HepG2 (cell line): Measurements from ENCODE around the gene PKD2L1. TPM values are rescaled to one million over a fixed set of nuclear protein-coding genes. Genes with fewer than 3 reads are reported as not detected.

Experiments
- ATAC-seq: fragments of 200-7000 bp; cut with Tn5 transposase; 3 replicates; pipeline ENCODE4 v1.9.1; 2020; ENCODE audit warnings: mild to moderate bottlenecking, moderate library complexity
- BruUV-seq: library from RNA; stranded (reverse); fragments of 400-500 nt; replicated peaks from 2 replicates; lab custom pipeline; 2021; lab: Mats Ljungman, UMichigan
- CTCF ChIA-PET: fragments of 300-600 bp; formaldehyde crosslinking; extraction: SDS; loops from one replicate; lab custom pipeline; 2021; ENCODE audit warnings: low total read pairs, inconsistent platforms, low intra/inter-chr PET ratio; lab: Yijun Ruan, JAX
- POLR2A ChIA-PET: fragments of 350-600 bp; sonication (Branson Sonifier 250); formaldehyde crosslinking; loops from one replicate; lab custom pipeline; 2020; ENCODE audit warnings: antibody characterized with exemption, inconsistent platforms; lab: Yijun Ruan, JAX
- DNase-seq: peaks from one replicate; pipeline ENCODE4 v3.0.0-alpha.2; 2015; ENCODE audit warnings: low spot score
- FAIRE-seq: peaks from 3 replicates; lab custom pipeline; 2011; peaks lifted over from hg19 to GRCh38; lab: Jason Lieb, UNC
- H2AFZ ChIP-seq: one replicate; pipeline ENCODE4 v1.6.1; 2011; ENCODE audit warnings: low read length, inconsistent platforms
- H3K27ac ChIP-seq: fragments of 300-600 bp; 3 replicates; pipeline ENCODE4 v1.8.0; 2011; ENCODE audit warnings: mixed run types, mild to moderate bottlenecking, mixed read lengths, low read length, inconsistent platforms; ENCODE audit not compliant: insufficient read depth; ENCODE audit errors: extremely low read length
- H3K27me3 ChIP-seq, 2 experiments: fragments of 200-600 bp in 1 of 2; 2 replicates in 1 of 2; 3 replicates in 1 of 2; pipeline versions ENCODE4 v1.6.0 to v1.8.0; 2011; ENCODE audit warnings: low read length in 2 of 2, mild to moderate bottlenecking in 2 of 2, moderate library complexity in 2 of 2, inconsistent platforms in 1 of 2; ENCODE audit not compliant: insufficient read depth in 2 of 2, control insufficient read depth in 1 of 2
- H3K36me3 ChIP-seq, 2 experiments: fragments of 200-600 bp in 1 of 2; replicated peaks in 1 of 2; 2 replicates in 1 of 2; 3 replicates in 1 of 2; pipeline versions ENCODE4 v1.5.1 to v1.8.0; 2011; ENCODE audit warnings: low read length in 2 of 2, inconsistent platforms in 1 of 2; ENCODE audit not compliant: insufficient read depth in 2 of 2, control insufficient read depth in 1 of 2
- H3K4me1 ChIP-seq: 2 replicates; pipeline ENCODE4 v1.5.1; 2012; ENCODE audit warnings: low read length, inconsistent platforms; ENCODE audit not compliant: insufficient read depth
- H3K4me2 ChIP-seq: 2 replicates; pipeline ENCODE4 v1.6.0; 2011; ENCODE audit warnings: low read depth, low read length, inconsistent platforms
- H3K4me3 ChIP-seq, 3 experiments: fragments of 200-600 bp in 1 of 3; sonication (generic), shearing (Covaris generic) in 1 of 3; replicated peaks in 1 of 3; 2 replicates each; pipeline ENCODE4 v1.5.1; 2011 to 2016; ENCODE audit warnings: low read length in 3 of 3, inconsistent platforms in 2 of 3, low read depth in 2 of 3, mild to moderate bottlenecking in 2 of 3, control low read depth in 1 of 3, mixed read lengths in 1 of 3; ENCODE audit not compliant: insufficient read depth in 1 of 3
- H3K79me2 ChIP-seq: one replicate; pipeline ENCODE4 v1.6.1; 2011; ENCODE audit warnings: low read length, inconsistent platforms; ENCODE audit not compliant: insufficient read depth
- H3K9ac ChIP-seq: 2 replicates; pipeline ENCODE4 v1.6.0; 2011; ENCODE audit warnings: mild to moderate bottlenecking, low read depth, low read length, inconsistent platforms; ENCODE audit not compliant: insufficient read depth
- H3K9me3 ChIP-seq: 2 replicates; pipeline ENCODE4 v1.5.1; 2012; ENCODE audit warnings: mild to moderate bottlenecking, low read length
- H4K20me1 ChIP-seq: 2 replicates; pipeline ENCODE4 v1.6.0; 2011; ENCODE audit warnings: inconsistent platforms, mild to moderate bottlenecking, low read length, moderate library complexity; ENCODE audit not compliant: insufficient read depth
- ELF3 ChIP-seq: IDR thresholded peaks from 2 replicates; pipeline ENCODE4 v1.6.1; 2016; ENCODE audit warnings: missing genetic modification reagents, missing compliant biosample characterization
- ERF ChIP-seq: IDR thresholded peaks from 2 replicates; pipeline ENCODE4 v1.6.1; 2018; ENCODE audit warnings: missing biosample characterization, missing genetic modification reagents
- ETV5 ChIP-seq: IDR thresholded peaks from 2 replicates; pipeline ENCODE4 v1.6.1; 2018; ENCODE audit warnings: missing biosample characterization, missing genetic modification reagents, inconsistent platforms, borderline replicate concordance
- GATAD2A ChIP-seq: IDR thresholded peaks from 2 replicates; pipeline ENCODE4 v1.6.1; 2016
- HNF4A ChIP-seq: sonication (generic); formaldehyde crosslinking; IDR thresholded peaks from 2 replicates; pipeline ENCODE4 v1.4.0; 2020; ENCODE audit warnings: missing genetic modification reagents
- MBNL3 ChIP-seq: fragments of 250-450 bp; sonication (Bioruptor Pico); conservative IDR thresholded peaks from 2 replicates; pipeline ENCODE4 v1.8.0; 2022; ENCODE audit warnings: mild to moderate bottlenecking, inconsistent platforms
- MTA1 ChIP-seq: sonication (generic); formaldehyde crosslinking; IDR thresholded peaks from 2 replicates; pipeline ENCODE4 v1.4.0; 2020; ENCODE audit warnings: missing genetic modification reagents, mild to moderate bottlenecking, borderline replicate concordance
- NCOA2 ChIP-seq: sonication (generic); formaldehyde crosslinking; IDR thresholded peaks from 2 replicates; pipeline ENCODE4 v1.8.0; 2022; ENCODE audit warnings: inconsistent platforms
- NR2F2 ChIP-seq: IDR thresholded peaks from 2 replicates; pipeline ENCODE4 v1.6.1; 2012; ENCODE audit warnings: low read depth, inconsistent platforms, borderline replicate concordance
- ONECUT2 ChIP-seq: sonication (generic); formaldehyde crosslinking; IDR thresholded peaks from 2 replicates; pipeline ENCODE4 v1.4.0; 2020; ENCODE audit warnings: missing genetic modification reagents
- RARG ChIP-seq: sonication (generic); formaldehyde crosslinking; IDR thresholded peaks from 2 replicates; pipeline ENCODE4 v1.4.0; 2020; ENCODE audit warnings: low read depth, mild to moderate bottlenecking, missing genetic modification reagents
- RBFOX2 ChIP-seq: fragments of 200-400 bp; formaldehyde crosslinking; IDR thresholded peaks from 2 replicates; pipeline ENCODE4 v1.6.1; 2017; ENCODE audit warnings: low read depth, mild to moderate bottlenecking, low read length
- SAP130 ChIP-seq: IDR thresholded peaks from 2 replicates; pipeline ENCODE4 v1.6.1; 2016; ENCODE audit warnings: low read depth
- SOX13 ChIP-seq, 3 experiments: fragments of 450-650 bp in 1 of 3; sonication (generic) in 1 of 3; formaldehyde crosslinking in 1 of 3; IDR thresholded peaks in 2 of 3; conservative IDR thresholded peaks in 1 of 3; 2 replicates each; pipeline versions ENCODE4 v1.5.0 to v1.6.1; 2016 to 2020; ENCODE audit warnings: antibody characterized with exemption in 1 of 3, mild to moderate bottlenecking in 1 of 3, missing compliant biosample characterization in 1 of 3, missing genetic modification reagents in 1 of 3, moderate library complexity in 1 of 3
- SOX5 ChIP-seq: IDR thresholded peaks from 2 replicates; pipeline ENCODE4 v1.6.1; 2016; ENCODE audit warnings: borderline replicate concordance
- SOX6 ChIP-seq, 2 experiments: fragments of 450-650 bp in 1 of 2; sonication (generic) in 1 of 2; formaldehyde crosslinking in 1 of 2; IDR thresholded peaks; 2 replicates each; pipeline versions ENCODE4 v1.4.0 to v1.6.1; 2017 to 2020; ENCODE audit warnings: antibody characterized with exemption in 1 of 2, mild to moderate bottlenecking in 1 of 2, missing genetic modification reagents in 1 of 2
- TEAD3 ChIP-seq: optimal IDR thresholded peaks from 2 replicates; pipeline ENCODE3; 2016; ENCODE audit warnings: borderline replicate concordance
- TFE3 ChIP-seq: IDR thresholded peaks from 2 replicates; pipeline ENCODE4 v1.6.1; 2016
- ZC3H4 ChIP-seq: sonication (generic); formaldehyde crosslinking; IDR thresholded peaks from 2 replicates; pipeline ENCODE4 v1.4.0; 2020; ENCODE audit warnings: missing genetic modification reagents, borderline replicate concordance
- ZNF280D ChIP-seq: sonication (generic); formaldehyde crosslinking; IDR thresholded peaks from 2 replicates; pipeline ENCODE4 v1.5.1; 2020; ENCODE audit warnings: mild to moderate bottlenecking, missing genetic modification reagents
- ZNF331 ChIP-seq: sonication (generic); formaldehyde crosslinking; IDR thresholded peaks from 2 replicates; pipeline ENCODE4 v1.4.0; 2020; ENCODE audit warnings: missing genetic modification reagents
- ZNF652 ChIP-seq: IDR thresholded peaks from 2 replicates; pipeline ENCODE4 v1.6.1; 2016; ENCODE audit warnings: low read depth, borderline replicate concordance
- WGBS: methylation state at CpG from one replicate; pipeline ENCODE4 v1.1.6; 2017; ENCODE audit warnings: low lambda C conversion rate; 5-methylcytosine and 5-hydroxymethylcytosine counted together
- in situ Hi-C: cut with HindIII; loops from 2 replicates; pipeline ENCODE4 v1.10.0; 2017; ENCODE audit warnings: low pct_unique_long_range_greater_than_20kb; ENCODE audit not compliant: extremely low pct_ligation_motif_present
- intact Hi-C: fragments of 100-400 bp; cut with micrococcal nuclease; formaldehyde crosslinking; loops from one replicate; pipeline ENCODE4 v1.10.0; 2022; ENCODE audit not compliant: unreplicated experiment
- polyA plus RNA-seq, 8 experiments: library from polyadenylated mRNA; depleted of rRNA in 3 of 8; stranded (reverse) in 7 of 8; unstranded in 1 of 8; fragments of >200 nt; fragmentation: Illumina TruSeq in 4 of 8; extraction: Trizol in 4 of 8; gene quantifications; 2 replicates each; pipeline versions ENCODE4 v1.2.1 to v1.2.3, GENCODE V29; 2011 to 2016; ENCODE audit warnings: low read depth in 4 of 8, missing spikeins in 1 of 8, mixed read lengths in 1 of 8; ENCODE audit not compliant: insufficient read depth in 1 of 8
- total RNA-seq, 5 experiments: library from RNA; depleted of rRNA; stranded (reverse); fragments of >200 nt; fragmentation: Illumina TruSeq; extraction: Trizol; gene quantifications; 2 replicates each; pipeline ENCODE4 v1.2.3, GENCODE V29; 2016; ENCODE audit warnings: low read depth in 1 of 5

The PKD2L1 gene
- total and polyA plus RNA-seq, 2 of the 13 experiments (the other 11 are each of a cell fraction or from before 2014, with no cell fraction given): 0.07 to 0.15 TPM

- peak; percentile 23; the same call in 2 of the 3 replicates for ATAC-seq
- TF ChIP-seq GATAD2A (CRISPR knock-in tag): 0 out of 2 replicates have a peak, but pooled peaks have one; percentile 9
- peak; percentile 79 for TF ChIP-seq SOX13 (IDR thresholded peaks at IDR 0.05)
- peak in 1 of 2 experiments; percentile 91; a peak in 2 of 4 replicates for TF ChIP-seq SOX13 (CRISPR knock-in tag; conservative IDR thresholded peaks at IDR 0.05 in 1 of 2, IDR thresholded peaks at IDR 0.05 in 1 of 2)
- peak; percentile 44; the same call in 1 of the 2 replicates for TF ChIP-seq TFE3 (CRISPR knock-in tag)
- no peak for TF ChIP-seq SOX6 (IDR thresholded peaks at IDR 0.05)
- peak; percentile 85 for TF ChIP-seq SOX6 (CRISPR knock-in tag; IDR thresholded peaks at IDR 0.05)
- TF ChIP-seq ZNF280D (CRISPR knock-in tag): no peak
- TF ChIP-seq ZNF331 (CRISPR knock-in tag): 0 out of 2 replicates have a peak, but pooled peaks have one; percentile 19
- TF ChIP-seq ELF3 (CRISPR knock-in tag): no peak
- peak; percentile 83 for TF ChIP-seq SOX5
- peak; percentile 34; the same call in 1 of the 2 replicates for TF ChIP-seq ZNF652
- no peak for TF ChIP-seq MBNL3 (CRISPR knock-in tag)
- 0 out of 2 replicates have a peak, but pooled peaks have one; percentile 22 for TF ChIP-seq SAP130 (CRISPR knock-in tag)
- TF ChIP-seq HNF4A (CRISPR knock-in tag): 0 out of 2 replicates have a peak, but pooled peaks have one; percentile 35
- no peak for TF ChIP-seq RARG
- no peak for TF ChIP-seq MTA1
- TF ChIP-seq NR2F2: 0 out of 2 replicates have a peak, but pooled peaks have one; percentile 18
- TF ChIP-seq ZC3H4 (CRISPR knock-in tag): no peak
- 0 out of 2 replicates have a peak, but pooled peaks have one; percentile 14 for TF ChIP-seq ERF (CRISPR knock-in tag)
- TF ChIP-seq TEAD3 (CRISPR knock-in tag): peak; percentile 25
- peak; percentile 56; the same call in 1 of the 2 replicates for TF ChIP-seq ONECUT2
- TF ChIP-seq ETV5: peak; percentile 24; the same call in 1 of the 2 replicates
- peak; percentile 65 for TF ChIP-seq RBFOX2
- peak; percentile 40 for TF ChIP-seq NCOA2 (CRISPR knock-in tag)
Measured at GRCh38 chr10:100359030-100359432, 29.0 kb upstream of the PKD2L1 start.

More at GRCh38 chr10:100359030-100359432, 29.0 kb upstream of the PKD2L1 start:
- Histone ChIP-seq H2AFZ (no peak overlapping the region), H3K27ac (peak overlapping the region; percentile 63), H3K79me2 (peaks cover 35% of the 10 kb centered on the region), H3K27me3 (no peaks in the 10 kb centered on the region), H3K4me1 (peaks cover 100% of the 10 kb centered on the region), H4K20me1 (peaks cover 71% of the 10 kb centered on the region), H3K9ac (no peak overlapping the region; the same call in 1 of the 2 replicates), H3K9me3 (no peaks in the 10 kb centered on the region), H3K36me3 (peaks cover 15 to 55% of the 10 kb centered on the region in 2 experiments), H3K4me3 (no peak overlapping the region; a peak in 1 of 6 replicates), H3K4me2 (peak overlapping the region; percentile 55)
- 35% methylated on average over 2 of the region's 2 CpGs for WGBS
- POLR2A ChIA-PET: interaction anchor here (1.5 to 7.2 kb wide), 5 partner anchors 11 to 177 kb away, joined by 3 to 107 read pairs (median 65); partner anchors contain the start of genes HIF1AN and SCD
- CTCF ChIA-PET: interaction anchor here (1.3 kb wide), 1 partner anchor 75 kb away, joined by 4 read pairs; no protein-coding TSS in a partner anchor
- peak; percentile 4 for FAIRE-seq
- peak; percentile 54 for DNase-seq
- in situ Hi-C loops: no loop called here
- BruUV-seq: no TSS peak
- intact Hi-C loops: loop anchor here (1.0 kb wide), 1 partner anchor 15 kb away; no protein-coding TSS in a partner anchor
